HG03469 (cell line): ENCODE measurements around the gene ZNF680.
"Not testable (repeated sequence)": the region's sequence is repeated elsewhere in the genome, so short reads cannot be mapped to it uniquely, and the experiment has no call there.

Source experiments
- ATAC-seq: cut with Tn5 transposase; IDR thresholded peaks from one replicate; pipeline ENCODE4 v1.9.1; 2021; ENCODE audit warnings: mild to moderate bottlenecking, moderate library complexity, moderate number of reproducible peaks; ENCODE audit not compliant: unreplicated experiment

ZNF680 gene

DNA sequence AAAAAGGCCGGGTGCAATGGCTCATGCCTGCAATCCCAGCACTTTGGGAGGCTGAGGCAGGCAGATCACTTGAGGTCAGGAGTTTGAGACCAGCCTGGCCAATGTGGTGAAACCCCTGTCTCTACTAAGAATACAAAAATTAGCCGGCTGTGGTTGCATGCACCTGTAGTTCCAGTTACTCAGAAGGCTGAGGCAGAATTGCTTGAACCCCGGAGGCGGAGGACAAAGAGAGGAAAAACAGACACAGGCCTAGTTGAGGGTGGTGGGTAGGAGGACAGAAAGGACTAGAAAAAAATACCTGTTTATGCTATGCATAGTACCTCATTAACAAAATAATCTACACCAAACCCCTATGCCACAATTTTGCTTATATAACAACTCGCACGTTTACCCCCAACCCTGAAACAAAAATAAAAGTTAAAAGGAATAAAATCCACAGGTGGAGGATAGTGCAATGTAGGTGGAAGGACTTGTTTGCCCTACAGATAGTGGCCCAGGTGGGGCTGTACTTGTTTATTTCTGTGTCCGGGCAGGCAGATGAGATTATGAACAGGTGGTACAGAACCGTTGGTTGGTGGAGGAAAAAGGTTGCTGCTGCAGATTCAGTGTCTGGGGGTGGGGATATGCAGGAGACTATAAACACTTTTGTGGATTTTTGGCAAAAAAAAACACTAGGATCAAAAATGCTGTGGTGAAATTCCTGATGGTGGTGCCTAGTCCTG, 5.1 kb downstream of the ZNF680 start:
- ATAC-seq = no peak

DNA sequence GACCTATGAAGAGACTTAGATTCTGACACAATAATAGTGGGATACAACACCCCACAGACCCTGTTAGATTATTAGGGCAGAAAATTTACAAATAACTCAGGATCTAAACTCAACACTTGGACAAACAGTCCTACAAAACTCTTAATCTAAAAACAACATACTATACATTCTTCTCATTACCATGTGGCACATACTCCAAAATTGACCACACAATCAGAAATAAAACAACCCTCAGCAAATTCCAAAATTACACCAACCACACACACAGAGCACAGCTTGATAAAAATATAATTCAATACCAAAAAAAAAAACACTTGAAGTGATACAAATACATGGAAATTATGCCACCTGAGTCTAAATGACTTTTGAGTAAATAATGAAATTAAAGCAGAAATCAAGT, 7.8 kb downstream of the ZNF680 start:
- no peak for ATAC-seq

DNA sequence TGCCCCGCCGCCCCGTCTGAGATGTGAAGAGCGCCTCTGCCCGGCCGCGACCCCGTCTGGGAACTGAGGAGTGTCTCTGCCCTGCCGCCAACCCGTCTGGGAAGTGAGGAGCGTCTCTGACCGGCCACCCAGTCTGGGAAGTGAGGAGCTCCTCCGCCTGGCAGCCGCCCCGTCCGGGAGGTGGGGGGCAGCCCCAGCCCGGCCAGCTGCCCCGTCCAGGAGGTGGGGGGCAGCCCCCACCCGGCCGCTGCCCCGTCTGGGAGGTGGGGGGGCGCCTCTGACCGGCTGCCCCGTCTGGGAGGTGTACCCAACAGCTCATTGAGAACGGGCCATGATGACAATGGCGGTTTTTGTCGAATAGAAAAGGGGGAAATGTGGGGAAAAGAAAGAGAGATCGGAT, 8.7 kb downstream of the ZNF680 start:
- ATAC-seq = not testable (repeated sequence)

DNA sequence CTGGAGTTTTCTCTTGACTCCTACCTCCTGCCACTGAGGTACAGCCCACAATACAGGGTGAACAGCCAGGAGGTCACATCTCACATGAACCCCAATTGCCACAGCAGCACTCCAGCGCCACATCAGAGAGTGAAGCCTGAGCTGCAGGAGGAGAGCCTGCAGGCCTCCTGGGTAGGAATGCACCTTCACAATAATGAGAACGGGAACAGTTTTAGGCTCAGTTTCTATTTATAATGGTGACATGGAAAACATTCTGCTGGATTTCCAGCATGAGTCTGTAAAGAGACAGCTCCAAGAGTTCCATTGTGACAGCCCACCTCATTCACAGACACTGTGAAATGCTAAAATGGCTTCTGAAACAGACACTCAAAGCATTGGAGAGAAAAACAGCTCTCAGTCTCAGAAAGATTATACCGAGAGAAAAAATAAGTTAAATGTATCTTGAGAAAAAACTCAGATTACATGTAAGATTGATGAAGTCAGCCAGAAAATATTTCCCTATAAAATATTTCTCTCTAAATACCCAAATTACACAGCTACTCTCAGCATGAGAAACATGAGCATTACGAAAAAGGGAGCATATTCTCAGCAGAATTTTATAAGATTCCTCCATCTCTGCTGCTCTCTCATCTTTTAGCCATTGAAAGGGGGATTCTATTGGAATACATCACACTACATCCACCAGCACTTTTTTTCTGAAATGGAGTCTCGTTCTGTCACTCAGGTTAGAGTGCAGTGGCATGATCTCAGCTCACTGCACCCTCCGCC, 11.3 kb downstream of the ZNF680 start:
- ATAC-seq = no peak

DNA sequence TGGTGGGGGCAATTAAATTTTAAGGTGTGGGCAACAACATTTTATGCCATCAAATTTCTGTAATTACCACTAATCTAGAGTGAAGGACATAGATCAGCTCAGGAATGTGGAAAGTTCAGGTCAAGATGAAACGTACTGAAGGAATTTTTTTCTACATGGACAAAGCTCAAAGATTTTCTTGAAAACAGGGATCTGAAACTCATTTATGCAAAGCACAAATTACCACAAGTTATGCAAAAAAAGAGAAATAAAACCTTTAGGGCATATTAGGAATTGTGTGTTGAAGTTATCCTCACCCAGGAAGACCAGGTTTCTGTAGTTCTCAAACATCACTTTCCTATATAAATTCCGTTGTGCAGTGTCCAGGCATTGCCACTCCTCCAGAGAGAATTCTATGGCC, 18.9 kb downstream of the ZNF680 start:
- ATAC-seq = no peak

DNA sequence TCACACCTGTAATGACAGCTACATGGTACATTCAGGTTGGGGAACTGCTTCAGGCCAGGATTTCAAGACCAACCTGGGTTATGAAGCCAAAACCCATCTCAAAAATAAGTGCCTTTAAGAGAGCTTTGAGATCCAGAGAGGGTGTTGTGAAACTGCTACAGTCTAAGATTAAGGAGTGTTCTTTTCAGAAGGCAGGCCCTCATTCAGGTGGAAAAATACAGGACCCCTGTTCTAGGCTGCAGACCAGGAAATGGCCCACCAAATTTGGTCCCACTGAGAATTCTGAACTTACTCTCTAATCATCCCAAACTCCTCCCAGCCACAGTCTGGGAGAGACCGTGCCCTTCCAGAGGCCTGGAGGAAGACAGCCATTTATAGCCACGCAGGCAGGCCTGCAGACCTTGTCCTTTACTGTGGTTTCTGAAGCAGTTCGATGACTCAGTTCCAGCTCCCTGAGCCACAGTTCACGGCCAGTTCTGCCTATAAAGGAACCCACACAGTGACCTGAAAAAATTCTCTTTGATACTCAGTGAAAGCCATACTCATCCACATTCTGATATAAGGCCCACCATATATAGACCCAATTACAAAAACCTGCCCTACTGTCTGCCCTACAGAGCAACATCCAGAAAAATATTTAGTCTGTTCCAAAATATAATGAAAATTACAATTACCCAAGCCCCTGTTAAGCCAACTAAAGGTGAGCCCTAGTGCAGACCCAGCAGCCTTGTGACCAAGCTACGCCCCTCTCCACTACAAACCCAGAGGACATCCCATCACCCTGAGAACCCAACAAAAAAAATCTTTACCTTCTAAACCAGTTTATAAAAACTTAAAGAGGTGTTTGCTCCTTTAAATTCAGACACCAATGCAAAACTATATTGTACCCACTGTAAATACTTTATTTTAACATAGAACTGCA, 21.2 kb downstream of the ZNF680 start:
- no peak for ATAC-seq

DNA sequence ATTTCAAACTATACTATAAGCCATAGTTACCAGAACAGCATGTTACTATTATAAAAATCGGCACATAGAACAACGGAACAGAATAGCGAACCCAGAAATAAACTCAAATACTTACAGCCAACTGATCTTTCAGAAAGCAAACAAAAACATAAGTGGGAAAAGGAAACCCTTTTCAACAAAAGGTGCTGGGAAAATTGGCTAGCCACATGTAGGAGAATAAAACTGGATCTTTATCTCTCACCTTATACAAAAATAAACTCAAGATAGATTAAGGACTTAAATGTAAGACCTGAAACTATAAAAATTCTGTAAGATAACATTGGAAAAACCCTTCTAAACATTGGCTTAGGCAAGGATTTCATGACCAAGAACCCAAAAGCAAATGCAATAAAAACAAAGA, 29.1 kb downstream of the ZNF680 start:
- ATAC-seq = no peak

DNA sequence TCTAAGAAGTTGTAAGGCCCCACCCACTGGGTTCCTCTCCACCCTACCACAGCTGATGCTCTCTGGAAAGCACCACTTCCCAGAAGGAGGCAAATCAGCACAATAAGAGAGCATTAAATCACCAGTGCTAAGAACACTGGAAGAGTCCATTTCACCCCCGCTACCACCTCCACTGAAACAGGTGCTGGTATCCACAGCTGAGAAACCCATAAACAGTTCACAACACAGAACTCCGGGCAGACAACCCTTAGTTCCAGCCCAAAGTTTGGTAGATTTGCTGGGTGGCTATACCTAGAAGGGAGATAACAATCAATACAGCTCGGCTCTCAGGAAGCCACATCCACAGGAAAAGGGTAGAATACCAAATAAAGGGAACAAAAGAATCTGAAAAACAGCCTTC, 34.1 kb downstream of the ZNF680 start:
- ATAC-seq = no peak

DNA sequence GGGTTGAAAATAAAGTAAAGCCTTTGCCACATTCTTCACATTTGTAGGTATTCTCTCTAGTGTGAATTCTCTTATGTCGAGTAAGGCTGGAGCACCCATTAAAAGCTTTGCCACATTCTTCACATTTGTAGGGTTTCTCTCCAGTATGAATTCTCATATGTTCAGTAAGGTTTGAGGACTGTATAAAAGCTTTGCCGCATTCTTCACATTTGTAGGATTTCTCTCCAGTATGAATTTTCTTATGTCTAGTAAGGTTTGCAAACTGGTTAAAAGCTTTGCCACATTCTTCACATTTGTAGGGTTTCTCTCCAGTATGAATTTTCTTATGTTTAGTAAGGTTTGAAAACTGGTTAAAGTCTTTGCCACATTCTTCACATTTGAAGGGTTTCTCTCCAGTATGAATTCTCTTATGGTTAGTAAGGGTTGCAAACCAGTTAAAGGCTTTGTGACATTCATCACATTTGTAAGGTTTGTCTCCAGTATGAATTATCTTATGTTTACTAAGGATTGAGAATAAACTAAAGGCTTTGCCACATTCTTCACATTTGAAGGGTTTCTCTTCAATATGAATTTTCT, 41.4 kb downstream of the ZNF680 start:
- no peak for ATAC-seq

DNA sequence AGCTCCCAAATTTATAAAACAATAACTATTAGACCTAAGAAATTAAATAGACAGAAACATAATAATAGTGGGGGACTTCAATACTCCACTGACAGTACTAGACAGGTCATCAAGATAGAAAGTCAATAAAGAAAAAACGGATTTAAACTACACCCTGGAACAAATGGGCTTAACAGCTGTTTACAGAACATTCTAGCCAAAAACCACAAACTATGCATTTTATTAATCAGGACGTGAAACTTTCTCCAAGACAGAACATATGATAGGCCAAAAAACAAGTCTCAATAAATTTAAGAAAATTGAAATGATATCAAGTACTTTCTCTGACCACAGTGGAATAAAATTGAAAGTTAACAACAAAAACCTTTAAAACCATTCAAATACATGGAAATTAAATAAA, 46.4 kb downstream of the ZNF680 start:
- ATAC-seq = no peak

DNA sequence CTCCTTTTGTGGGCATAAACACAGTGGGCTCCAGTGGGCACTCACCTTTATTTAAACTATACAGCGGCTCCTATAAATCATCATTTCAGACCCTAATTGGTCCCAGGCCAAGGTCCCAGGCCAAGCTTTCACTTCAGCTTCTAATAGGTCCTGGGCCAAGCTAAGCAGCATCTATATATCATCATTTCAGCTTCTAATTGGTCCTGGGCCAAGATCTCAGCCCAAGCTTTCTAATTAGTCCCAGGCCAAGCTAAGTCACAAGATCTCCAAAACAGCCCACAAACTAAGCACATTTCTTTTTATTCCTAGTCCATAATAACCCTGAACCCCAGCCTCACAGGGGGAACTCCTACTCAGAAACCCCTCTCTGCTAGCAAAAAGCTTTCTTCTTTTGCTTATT, 47.1 kb downstream of the ZNF680 start:
- no peak for ATAC-seq

DNA sequence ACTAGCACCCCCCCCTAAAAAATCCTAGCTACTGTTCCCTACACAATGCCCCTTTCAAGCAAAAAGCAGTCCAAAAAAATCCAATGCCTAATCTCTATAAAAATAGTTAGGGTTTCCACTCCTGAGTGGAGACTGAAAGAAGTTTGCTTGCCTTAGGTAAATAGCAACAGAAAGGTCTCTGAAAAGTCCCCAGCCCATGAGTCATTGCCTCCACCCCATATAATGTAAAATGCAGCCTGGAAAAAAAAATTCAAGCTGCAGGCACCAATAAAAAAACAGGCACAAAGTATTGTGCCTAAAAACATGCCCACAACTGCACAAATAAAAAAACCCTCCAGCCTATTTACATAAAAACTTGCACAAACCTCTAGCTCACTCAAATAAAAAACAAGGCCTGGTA, 47.5 kb downstream of the ZNF680 start:
- no peak for ATAC-seq

DNA sequence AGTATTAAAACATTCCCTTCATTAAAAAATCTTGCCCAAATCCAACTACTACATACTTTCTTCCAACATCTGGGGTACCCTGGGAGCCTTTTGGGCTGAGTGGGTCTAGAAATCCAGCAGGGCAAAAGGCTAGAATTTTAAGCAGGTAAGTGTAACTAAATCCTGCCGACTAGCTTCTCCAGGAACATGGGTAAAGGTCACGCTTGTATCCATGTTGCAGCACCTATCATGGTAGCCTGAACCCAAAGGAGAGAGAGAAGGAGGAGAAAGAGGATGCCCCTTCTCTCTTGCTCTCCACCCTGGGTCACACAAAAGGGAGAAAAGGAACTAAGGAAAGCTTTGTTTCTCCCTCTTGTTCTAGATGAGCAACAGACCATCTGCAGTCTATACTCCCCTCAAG, 53.3 kb downstream of the ZNF680 start:
- no peak for ATAC-seq

DNA sequence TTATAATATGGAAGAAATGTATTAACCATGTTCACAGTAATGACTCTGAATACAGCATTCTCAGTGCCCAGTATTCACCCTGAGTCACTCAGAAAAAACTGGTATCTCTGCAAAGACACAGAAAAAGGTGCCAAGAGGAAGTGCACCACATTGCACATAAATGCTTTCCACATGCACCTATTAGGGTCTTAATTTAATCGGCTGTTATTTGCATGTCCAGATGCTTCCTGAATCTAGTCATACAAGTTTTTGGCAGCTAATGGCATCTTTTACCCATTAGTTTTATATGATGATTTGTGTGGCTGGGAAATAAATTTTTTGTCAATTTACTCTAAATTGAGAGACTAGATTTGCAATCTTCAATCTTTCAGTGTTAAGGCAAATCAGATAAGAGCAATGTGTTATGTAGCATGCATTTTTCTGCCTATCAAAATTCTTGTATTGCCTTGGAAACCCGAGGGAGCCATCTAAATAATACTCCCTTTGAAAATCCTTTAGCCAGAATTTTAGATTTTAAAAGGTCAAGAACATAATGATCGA, 58.2 kb downstream of the ZNF680 start:
- no peak for ATAC-seq

DNA sequence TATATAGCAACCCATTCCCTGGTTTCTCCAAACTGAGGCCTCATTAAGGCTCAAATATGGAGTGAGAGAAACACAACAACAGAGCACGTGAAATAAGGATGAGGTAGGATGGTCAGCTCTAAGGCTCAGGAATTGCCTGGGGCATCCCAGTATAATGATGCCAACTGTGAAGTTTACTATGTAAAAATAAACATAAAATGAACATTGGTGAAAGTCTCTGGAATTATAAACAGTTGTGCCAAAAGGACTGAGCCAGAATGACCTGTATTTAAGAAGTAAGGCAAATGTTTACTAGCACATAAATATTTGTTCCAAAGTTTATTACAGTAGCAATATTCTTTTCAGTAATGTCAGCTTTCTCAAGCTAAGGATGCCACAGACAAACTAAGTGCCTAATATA, 64.6 kb downstream of the ZNF680 start:
- ATAC-seq = no peak

DNA sequence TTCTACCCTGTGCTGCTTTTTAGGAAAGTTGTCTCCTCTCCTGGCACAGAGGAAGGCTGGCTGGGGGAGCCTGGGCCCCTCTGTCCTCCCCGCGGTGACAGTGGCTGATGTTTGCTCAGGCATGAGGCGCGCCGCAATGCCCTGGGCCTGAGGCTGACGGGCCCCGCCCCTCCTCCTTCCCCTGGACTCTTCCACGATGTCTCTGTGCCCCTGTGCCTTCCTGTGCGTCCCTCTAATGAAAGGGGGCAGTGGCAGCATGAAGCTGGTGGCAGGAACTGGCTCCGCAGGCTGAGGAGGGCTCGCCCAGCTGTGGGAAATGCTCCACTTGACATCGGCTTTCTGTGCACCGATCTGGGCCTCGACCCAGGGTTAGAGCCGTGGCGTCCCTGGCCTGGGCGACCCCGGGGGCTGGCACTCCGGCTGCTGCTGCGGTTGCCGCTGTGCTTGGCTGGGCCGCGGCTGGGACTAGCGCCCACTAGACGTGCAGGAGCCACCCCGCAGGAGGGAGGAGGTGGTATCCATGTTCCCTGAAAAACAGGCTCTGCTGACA, 67.9 kb downstream of the ZNF680 start:
- ATAC-seq = no peak

DNA sequence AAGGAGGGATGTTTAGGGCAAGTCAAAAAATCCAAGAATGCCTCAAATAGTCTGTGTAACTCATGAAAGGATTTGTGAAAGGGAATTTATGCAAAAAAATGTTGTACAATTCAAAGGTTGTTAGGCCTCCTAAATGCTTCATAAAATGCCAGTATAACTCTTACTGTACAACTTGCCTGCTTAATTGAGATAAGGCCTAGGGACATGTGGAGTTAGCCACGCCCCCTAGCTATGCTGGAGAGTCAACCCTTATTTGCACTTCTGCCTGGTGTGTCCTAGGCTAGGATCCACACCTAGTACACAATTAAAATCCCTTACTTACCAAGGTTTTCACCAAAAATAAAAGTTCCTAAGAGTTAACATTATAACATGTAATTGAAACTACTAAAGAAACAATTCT, 77.2 kb downstream of the ZNF680 start:
- no peak for ATAC-seq
